Umbilical cord (tissue), 2 donors: ENCODE data around the gene JADE2. TPM values are rescaled to one million over a fixed set of nuclear protein-coding genes. Genes with fewer than 3 reads are reported as not detected.
"Not testable (repeated sequence)": the region's sequence is repeated elsewhere in the genome, so short reads cannot be mapped to it uniquely, and the experiment has no call there.

Experiments
- DNase-seq: peaks from one replicate; pipeline ENCODE4 v3.0.0-alpha.2; 2015; ENCODE audit warnings: low spot score
- total RNA-seq: library from RNA; depleted of rRNA; stranded (reverse); fragments of >200 nt; gene quantifications from one replicate; pipeline ENCODE4 v1.2.3, GENCODE V29; 2014; ENCODE audit warnings: low replicate concordance; ENCODE audit not compliant: insufficient read depth

JADE2 gene
- total RNA-seq, 1 donor from 2014 or later, result 22.4 TPM

DNA sequence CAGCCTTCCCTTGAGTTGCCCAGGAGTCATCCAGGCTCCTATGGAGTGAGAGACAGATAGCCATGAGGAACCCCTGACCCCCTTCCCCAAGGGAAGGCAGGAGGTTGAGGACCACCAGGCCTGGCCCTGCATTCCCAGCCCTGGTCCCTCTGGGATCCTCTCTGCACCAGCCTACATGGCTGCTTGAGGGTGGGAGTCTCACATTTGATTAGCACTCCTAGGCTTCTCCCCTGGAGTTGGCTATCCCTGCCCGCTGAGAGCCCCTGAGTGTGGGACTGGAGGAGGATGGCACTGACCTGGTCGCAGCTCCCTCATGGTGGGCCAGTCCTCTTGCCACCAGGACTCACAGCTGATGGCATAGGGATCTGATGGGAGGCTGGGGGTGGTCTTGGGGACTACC, 60.5 kb downstream of the JADE2 start:
- DNase-seq, result no peak

DNA sequence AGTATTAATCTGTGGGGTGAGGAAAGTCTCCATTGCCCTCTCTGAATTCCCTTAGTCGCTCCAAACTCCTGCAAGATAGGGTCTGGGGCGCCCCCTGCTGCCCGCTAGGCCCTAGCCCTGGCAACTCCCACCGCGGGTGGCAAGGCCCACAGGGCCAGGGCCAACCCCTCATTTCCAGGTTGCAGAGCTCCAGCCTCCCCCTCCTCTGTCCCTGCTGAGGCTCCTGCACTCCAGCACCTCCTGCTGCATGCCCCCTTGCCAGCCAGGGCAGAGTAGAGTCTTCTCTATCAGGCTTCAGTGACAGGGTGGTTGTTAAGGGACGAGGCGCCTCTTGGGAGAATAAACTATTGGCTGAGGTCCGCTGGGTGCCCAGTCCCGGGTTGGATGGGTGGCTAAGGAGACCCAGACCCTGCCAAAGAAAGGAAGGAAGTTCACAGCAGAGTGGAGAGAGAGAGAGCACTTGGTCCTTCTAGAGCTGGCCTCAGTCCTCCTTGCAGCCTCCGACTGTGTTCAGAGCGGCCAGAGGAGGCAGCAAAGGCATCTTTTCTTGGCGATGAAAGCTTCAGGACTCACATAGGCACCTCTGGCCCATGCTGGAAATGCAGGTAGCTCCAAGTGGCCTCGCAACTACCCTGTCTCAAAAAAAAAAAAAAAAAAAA, 61.5 kb downstream of the JADE2 start:
- DNase-seq, result peak; percentile 66

DNA sequence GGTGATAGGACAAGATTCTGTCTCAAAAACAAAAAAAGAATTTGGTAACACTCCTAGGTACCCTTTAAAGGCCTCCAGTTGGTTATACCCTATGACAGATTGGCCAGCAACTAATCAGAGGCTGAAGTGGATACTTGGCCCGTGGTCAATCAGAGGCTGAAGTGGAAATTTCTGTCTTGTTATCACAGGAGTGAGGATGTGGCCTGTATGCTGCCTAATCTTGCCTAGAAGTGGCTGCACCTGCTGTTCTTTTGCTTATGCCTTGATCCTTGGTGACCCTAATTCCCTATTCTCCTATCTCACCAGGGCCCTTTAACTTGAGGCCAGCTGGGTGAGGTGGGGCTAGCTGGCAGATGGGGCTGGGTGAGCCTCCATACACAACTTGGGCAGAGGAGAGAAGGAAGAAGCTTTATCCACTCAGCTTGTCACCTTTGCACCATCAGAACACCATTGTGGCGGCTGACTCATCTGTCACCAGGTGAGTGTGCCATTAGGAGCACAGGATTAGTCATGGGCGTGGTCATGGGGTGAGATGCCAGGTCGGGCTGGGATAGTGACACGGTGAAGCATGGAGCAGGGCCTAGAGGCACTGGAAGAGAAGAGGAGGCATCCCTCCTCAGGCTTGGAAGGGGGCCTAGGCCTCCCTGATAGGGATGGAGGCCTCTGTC, 65.7 kb downstream of the JADE2 start:
- DNase-seq, result no peak

DNA sequence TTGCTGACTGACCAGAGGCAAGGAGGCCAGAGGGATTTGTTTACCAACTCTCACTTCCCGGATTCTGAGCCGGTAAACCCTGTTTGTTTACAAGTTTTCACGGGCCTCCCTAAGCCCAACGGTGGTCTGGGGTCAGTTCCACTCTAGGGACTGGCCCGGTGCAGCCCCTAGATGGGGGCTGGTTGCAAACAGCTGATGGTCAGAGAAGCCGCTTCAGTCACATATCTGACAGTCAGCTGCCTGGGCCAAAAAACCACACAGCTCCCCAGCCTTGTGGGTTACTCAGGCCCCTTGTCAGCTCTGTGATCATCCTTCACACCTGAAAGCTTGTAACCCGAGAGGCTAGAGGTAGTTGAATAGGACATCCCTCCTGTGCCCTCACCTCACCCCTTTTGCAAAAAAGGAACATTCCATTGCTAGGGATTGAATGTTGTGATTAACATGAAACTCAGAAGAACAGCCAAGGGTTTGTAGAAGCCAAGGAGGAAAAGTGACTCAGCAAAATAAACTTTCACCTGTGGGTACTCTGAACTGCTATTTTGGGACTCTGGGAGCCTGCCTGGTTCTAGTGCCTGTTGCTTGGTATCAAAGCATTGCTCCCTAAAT, 66.8 kb downstream of the JADE2 start:
- DNase-seq, result no peak

DNA sequence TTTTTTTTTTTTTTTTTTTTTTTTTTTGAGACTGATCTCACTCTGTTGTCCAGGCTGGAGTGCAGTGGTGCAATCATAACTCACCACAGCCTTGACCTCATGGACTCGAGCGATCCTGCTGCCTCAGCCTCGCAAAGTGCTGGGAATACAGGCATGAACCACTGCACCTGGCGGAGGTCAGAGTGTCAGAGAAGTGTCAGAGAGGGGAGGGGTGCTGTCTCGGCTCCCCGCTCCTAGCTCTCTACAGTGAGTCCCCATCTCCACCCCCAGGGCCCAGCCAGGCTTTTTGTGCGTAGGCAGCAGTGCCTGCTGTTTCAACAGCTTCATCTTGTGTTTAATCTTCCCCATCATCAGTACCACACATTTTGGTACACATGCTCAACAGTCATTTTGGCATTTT, 68.9 kb downstream of the JADE2 start:
- no peak for DNase-seq

DNA sequence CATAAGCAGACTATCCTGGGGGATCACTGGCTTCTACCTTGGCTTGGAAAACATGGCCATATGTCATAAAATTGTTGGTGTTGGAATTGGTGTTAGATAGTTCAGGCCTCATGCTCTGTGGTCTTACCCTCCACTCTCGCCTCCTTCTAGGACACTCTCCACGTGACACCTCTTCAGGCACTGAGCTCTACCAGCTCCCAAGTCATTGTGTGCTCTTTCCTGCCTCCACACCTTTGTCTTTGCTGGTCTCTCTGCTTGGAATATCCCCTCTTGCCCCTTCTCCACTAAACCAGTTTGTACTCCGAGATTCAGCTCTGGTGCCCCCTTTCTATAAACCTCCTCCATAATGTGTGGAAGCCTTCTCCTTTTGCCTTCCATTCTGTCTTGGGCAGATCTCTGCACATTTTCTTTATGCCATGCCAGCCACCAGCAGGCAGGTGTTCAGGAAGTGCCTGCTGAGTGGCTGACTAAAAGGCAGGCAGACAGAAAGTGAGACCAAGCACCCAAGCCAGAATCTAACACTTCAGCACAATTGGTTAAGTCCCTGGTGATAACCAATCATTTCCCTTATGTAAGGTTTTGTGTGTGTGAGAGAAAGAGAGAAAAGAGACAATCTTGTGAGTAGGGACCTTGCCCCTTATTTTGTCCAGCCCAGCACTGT, 69.5 kb downstream of the JADE2 start:
- DNase-seq, result no peak

DNA sequence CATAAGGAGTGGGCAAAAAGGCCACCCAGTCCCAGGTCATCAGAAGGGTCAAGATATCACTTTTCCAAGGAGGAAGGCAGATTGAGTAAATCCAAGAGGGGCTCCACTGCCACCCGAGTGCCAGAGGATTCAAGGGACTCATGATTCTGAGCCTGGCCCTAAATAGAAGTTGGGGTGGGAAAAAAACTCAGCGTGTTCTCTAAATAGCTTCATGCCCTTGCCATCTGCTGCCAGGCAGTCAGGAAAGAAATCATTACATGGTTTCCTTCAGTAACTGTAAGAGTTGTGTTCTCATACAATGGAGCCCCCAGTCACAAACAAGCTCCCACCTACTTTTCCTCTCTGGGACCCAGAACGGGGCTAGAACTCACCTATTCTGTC, 70.0 kb downstream of the JADE2 start:
- DNase-seq, result no peak

DNA sequence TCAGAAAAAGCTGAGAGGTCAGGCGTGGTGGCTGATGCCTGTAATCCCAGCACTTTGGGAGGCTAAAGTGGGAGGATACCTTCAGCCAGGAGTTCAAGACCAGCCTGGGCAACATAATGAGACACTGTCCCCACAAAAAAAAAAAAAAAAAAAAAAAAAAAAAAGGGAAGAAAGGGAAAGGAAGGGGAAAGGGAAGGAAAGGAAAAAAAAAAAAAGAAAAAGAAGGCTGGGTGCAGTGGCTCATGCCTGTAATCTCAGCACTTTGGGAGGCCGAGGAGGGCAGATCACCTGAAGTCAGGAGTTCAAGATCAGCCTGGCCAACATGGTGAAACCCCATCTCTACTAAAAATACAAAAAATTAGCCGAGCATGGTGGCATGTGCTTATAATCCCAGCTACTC, 74.3 kb downstream of the JADE2 start:
- DNase-seq, result not testable (repeated sequence)

DNA sequence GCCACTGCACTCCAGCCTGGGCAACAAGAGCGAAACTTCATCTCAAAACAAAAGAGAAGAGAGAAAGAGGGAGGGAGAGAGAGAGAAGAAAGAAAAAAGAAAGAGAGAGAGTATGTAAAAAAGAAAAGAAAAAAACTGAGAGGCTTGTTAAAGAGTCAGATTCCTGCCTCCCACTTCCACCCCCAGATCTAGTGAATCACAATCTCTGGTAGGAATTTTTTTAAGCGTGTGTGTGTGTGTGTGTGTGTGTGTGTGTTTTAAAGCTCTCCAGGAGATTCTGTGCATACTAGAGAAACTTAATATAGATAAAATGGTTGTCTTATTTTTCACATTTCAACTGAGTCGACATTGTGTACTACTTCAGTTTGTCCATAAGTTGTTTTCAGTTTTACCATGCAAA, 75.1 kb downstream of the JADE2 start:
- no peak for DNase-seq

DNA sequence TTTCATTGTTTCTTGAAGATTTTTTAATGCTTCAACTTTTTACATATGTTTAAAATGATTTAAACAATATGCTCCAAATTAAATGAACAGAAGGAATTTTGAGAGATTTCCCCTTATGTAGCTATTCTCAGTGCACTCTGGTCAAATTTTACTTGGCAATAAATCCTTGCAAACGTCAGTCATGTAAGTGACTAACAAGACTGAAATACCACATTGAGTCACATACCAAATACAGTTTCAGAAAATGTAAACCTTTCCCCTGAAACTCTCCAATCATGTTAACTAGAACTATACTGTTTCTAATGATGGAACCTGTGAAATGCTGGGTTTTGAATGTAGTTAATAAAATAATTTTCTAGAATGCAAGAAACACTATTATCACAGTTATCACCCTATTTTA, 77.6 kb downstream of the JADE2 start:
- DNase-seq, result no peak

DNA sequence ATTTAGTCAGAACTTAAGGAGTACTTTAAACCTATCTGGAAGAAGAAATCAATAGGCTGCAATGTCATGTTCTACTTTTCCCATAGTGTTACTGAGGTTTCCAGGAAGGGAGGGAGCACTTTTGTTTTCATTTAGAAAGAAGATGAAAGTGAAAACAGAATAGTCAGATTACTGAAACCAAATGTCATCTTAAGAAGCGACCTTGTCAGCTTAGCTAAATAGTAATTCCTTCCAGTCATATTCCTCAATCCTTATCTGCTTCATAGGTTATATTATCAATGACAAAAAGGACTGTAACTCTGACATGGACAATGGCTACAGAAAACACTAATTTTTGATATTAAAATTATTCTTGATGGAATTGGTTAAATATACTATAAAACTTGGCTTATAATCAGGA, 79.4 kb downstream of the JADE2 start:
- no peak for DNase-seq

DNA sequence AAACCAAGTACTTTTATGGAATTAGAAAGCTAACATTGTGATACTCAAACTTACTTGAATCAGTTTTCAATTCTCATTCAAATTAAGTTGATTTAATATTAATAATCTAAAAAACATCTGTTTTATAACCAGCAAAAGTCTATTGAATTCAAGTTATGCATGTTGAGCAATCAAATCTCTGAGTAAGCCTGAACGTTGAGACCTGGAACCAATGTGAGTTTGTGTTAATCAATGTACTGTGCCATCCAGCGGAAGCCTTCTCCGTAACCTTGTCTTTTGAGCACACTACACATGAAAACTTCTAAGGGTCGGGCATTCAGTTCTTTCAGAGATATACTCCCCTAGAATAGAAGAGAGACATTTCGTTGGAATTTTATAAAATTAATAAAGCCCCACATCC, 81.3 kb downstream of the JADE2 start:
- DNase-seq, result no peak

DNA sequence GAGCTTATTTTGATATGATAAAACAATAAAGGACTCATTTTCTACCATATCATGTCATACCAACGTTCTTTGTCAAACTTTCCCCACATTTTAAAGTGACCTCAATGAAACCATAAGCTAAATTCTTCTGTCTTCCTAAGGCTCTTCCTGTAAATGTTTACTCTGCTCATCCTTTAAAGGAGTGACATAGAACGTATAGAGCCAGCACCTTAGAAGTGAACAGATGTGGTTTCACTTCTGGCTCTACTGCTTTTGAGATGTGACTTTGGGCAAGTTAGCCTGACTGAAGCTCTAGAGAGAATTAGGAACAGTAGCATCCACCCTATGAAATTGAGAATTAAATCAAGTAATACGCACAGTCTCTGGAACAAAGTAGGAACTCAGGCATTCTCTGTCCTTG, 83.1 kb downstream of the JADE2 start:
- DNase-seq, result no peak

DNA sequence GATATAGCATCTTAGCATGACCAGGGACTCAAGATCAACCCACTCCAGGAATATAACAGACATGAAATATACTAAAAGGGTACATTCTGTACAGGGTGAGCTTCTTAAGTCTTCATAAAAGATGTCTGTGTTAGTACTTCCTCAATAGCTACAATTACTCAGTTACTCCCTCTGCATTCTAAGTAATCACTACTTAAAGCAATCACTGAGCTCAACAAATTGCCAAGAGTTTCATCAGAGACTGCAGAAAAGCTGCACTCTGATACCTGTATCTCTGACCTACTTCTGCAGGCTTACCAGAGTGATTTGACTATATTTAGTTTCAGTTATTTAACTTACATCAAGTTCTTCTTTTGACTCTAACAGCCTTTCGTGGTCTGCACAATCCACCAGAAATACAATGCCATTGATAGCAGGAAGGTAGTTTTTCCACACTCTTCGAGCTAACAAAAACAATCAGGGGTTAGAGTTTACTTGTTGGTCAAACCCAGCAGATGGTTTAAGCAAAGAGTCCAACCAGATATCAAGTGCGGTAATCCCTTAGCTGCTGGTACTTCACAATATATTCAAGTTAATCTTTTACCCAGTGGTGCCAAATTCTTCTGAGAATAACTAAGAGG, 83.9 kb downstream of the JADE2 start:
- no peak for DNase-seq

DNA sequence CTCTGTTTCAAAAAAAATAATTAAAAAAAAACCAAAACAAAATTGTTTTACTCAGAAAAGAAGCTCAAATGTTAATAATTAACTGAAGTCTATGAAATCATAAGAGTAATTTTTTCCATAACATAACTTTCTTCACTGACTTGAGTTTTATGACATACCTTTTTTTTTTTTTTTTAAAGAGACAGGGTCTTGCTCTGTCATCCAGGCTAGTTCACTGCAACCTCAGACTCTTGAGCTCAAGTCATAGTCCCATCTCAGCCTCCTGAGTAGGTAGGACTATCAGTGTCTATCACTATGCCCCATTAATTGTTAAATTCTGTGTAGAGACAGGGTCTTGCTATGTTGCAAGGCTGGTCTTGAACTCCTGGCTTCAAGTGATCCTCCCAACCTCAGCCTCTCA, 85.3 kb downstream of the JADE2 start:
- DNase-seq, result no peak

DNA sequence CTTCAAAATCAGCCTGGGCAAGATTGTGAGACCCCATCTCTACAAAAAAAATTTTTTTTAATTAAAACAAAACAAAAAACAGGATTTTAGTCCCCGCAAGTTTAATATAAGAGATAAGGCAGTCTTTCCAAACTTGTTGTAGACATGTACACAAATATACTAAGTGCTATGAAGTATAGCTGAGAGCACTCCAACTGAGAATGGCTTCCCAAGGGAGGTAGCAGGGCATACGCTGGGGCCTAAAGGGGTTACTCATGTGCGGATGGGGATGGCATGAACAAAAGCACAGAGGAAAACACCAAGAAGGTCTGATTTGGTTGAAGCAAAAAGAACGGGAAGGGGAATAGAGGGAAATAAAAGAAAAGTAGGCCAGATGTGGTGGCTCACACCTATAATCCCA, 86.0 kb downstream of the JADE2 start:
- no peak for DNase-seq

DNA sequence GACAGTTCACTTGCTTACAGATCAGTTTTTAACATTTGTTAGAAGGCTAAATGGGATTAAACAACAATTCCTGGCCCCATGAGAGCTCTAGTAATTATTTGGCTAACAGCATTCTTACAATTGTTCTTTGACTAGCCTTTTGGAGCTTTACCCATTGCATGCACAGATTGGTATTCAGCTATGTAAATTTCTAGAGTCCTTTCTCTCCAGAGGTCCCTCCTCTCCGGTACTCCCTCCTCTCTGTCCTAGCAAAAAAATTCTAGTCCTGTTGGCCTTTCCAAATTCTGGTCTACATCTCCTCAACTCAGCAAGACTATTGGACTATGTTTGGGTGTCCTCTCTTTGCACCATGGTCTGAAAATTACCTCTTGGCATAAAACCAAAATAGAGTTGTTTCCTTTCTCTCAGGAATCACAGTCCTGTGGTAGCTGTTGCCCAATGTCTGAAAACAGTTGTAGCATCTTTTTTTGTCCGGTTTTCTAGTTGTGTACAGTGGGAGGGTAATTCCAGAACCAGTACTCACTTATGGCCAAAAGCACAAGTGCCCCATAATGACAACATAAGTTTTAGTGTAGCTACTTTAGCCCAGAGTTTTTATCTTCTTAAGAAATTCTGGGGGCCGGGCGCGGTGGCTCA, 89.1 kb downstream of the JADE2 start:
- no peak for DNase-seq

DNA sequence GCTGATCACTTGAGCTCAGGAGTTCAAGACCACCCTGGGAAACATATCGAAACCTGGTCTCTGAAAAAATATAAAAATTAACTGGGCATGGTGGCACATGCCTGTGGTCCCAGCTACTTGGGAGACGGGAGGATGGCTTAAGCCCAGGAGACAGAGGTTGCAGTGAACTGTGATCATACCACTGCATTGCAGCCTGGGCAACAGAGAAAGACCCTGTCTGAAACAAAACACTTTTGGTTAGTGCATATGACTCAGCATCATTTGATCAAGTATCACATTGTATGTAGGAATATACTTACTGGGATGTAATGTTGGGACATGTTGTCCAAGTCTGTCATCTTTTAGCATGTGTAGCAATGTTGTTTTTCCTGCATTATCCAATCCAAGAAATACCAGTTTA, 95.2 kb downstream of the JADE2 start:
- no peak for DNase-seq

DNA sequence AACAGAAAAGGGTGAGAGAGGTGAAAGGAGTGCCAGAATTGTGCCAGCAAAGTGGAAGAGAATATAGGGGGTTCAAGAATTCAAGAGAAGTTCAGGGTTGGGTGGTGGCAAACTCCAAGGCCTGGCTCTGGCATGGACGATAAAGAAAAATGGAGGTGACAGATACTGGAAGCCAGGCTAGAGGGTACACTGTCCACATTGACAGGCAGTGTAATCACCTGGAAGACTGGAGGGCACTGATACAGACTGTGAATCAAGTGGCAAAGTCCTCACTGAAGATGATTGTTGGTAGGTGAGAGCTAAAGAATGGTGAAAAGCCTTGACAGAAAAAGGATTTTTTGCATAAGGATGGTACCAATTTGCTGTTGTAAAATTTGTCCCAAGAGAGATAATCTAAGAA, 100.1 kb downstream of the JADE2 start:
- DNase-seq, result no peak

DNA sequence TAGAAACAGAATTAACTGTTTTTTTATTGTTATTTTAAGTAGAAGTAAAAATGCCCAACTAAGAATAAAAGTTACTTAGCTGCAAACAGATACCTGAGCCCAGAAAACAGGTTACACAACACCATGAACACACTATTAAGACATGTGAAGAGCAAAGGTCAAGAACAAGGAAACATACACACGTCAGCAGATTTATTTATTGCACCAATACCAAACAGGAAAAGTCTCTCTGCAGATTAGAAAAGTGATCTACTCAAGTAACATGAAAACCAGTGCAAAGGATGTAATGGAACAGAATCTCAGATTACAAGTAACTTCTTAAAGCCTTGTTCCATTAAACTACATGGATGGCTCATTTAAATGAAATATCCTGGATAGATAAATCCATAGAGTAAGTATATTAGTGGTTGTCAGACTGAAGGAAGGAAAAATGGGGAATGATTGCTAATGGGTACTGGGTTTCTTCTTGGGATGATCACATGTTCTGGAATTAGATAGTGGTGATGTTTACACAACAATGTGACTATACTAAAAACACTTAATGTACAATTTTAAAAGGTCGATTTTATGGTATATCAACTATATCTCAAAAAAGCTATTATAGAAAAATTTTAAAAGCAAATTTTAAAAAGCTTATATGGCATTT, 101.0 kb downstream of the JADE2 start:
- peak; percentile 26 for DNase-seq
